HG03103 (cell line): ENCODE results near the gene ERC1.
"Not testable (repeated sequence)": the region's sequence is repeated elsewhere in the genome, so short reads cannot be mapped to it uniquely, and the experiment has no call there.

Experiments
- ATAC-seq: cut with Tn5 transposase; IDR thresholded peaks from one replicate; pipeline ENCODE4 v1.9.1; 2021; ENCODE audit warnings: low read depth; ENCODE audit not compliant: unreplicated experiment

The ERC1 gene

DNA sequence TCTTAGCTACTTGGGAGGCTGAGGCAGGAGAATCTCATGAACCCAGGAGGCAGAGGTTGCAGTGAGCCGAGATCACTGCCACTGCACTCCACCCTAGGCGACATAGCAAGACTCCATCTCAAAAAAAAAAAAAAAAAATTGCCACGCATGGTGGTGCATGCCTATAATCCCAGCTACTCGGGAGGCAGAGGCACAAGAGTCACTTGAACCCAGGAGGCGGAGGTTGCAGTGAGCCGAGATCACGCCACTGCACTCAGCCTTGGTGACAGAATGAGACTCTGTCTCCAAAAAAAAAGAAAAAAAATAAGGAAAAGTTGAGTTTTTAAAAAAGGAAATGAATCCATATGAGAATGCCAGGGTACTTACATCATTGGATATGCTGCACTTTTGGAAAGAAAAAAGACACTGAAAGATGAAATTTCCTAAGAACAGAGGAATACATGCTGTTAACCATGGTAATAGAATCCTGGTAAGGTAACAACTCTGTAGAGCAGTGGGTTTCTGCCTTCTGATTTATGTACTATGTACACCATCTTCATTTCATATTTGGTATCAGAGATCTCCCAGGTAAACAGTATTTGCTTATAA lies 222.7 kb downstream of the ERC1 start:
- no peak for ATAC-seq

DNA sequence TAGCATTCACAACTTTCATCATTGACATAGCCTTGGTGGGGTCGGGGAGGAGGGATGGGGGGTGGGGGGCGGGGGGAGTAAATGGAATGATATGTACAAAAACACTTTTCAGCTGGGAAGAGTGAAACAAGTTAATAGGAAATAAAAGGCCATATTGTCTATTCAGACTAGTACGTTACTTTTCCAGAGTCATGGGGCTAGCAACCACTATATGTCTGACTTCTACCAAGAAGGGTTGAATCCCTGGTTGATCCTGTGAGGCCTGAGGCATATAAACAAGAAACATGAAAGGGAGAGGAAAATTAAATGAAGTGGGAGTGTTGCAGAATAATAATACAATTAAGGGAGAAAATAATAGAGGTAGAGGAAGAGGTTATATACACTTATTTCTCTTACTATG lies 225.5 kb downstream of the ERC1 start:
- no peak for ATAC-seq

DNA sequence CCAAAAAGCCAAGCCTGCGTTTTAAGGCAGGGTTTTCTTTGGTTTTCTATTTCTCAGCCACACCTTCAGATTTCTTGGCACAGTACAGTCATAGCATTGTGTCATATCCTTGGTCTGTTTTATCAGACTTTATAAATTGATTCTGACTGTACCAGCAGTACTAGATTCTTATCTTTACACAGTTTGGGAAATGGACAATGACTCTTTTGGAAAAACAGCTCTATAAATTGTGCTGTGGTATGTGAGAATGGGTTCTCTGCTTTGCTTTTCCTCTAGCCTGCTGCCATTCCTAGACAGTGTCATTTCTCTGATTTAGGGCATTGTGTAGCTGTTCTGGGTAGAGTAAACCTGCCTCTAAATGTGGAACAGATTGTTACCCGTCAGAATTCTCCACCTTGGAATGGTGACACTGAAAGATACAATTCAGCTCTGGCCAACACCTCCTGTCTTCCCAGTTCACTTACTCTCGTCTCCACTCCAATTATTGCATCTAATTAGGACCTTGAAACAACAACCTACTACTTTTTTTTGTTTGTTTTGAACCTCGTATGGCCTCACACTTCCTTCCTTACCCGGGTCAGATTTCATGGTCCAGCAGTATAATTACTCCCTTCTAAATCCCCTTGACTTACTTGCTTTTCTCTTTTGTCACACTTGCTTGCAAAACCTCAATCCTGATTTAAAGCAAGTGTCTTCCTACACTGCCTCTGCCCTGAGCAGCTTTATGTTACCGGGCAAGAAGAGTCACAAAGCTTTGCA lies 226.3 kb downstream of the ERC1 start:
- ATAC-seq = no peak

DNA sequence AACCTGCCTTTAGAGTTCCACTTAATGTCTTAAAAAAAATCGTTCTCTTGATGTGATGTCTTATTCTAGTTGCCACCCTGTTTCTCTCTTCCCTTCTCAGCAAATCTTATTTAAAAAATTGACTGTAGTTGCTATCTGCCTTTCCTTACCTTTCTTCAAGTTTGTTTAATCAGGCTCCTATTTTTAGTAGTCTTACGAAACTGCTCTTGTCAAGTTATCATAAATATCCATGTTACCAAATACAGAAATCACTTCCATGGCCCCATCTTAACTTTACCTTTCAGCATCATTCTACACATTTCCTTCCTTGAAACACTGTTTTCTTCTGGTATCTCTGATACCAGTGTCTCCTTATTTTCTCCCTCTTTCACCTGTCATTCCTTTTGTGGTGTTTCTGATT lies 227.3 kb downstream of the ERC1 start:
- no peak for ATAC-seq

DNA sequence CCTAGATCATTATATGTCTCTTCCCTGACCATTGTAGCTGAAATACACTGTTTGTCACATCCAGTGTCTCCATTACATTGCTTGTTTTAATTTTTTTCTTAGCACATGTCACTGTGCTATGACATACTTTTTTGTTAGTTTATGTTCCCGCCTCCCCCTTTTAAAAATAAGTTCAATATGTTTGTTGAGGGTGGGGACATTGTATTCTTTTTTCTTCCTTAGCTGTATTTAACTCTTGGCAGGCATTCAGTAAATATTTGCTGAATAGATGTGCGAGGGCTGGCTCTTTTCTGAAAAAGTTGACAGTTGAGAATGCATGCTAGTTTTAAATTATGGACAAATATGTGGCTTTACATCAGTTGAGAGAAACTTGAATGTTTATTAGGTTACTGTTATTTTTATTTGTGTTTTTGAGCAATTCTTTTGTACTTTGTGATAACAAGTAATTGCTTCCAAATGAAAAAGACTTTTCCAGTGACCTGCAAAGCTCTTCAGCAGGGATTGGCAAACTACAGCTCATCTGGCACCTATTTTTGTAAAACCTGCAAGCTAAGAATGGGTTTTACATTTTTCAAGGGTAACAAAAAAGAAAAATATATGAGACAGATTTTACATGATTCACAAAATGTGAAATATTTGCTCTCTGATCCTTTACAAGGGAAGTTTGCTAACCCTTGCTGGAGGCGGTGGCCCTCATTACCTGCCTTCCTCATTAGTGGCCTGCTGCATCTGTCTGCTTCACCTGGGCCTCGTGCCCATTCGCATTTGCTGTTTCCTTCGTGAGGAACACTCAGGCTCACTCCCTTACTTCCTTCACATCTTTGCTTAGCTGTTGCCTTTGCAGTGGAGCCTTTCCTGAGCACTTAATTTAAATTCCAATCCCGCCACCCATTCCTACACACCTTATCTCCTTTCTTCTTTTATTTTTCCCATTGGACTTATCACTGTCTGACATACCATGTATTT lies 229.4 kb downstream of the ERC1 start:
- ATAC-seq = no peak

DNA sequence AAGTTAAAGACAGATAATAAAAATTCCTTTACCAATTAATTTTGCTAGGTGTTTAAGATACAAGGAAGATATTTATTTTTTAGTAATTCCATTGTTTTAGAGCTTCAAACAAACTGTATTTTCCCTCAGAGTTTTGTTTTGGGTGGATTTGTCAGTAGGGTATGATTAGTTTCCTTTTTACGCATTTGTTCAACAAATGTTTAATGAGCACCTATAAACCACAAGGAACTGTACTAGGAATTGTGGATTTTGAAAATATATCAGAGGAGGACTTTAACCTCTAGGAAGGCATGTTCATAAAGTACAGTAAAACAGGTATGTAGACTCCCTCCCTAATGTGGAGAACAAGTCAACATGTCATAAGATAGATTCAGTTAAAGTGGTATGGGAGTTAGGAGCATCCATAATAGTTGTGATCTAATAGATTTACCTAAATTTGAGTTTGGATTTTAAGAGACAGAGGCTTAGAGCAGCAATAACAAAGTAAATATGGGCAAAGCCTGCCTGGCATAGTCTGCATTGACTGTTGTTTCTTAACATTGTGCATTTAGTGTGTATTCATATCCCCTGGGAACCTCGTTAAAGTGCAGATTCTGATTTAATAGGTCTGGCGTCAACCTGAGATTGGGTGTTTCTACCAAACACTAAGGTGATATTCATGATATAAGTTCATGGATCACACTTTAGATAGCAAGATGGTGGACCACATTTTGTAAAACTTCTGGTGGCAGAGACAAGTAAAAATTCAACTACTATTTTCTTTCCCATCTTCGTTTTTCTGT lies 232.0 kb downstream of the ERC1 start:
- no peak for ATAC-seq

DNA sequence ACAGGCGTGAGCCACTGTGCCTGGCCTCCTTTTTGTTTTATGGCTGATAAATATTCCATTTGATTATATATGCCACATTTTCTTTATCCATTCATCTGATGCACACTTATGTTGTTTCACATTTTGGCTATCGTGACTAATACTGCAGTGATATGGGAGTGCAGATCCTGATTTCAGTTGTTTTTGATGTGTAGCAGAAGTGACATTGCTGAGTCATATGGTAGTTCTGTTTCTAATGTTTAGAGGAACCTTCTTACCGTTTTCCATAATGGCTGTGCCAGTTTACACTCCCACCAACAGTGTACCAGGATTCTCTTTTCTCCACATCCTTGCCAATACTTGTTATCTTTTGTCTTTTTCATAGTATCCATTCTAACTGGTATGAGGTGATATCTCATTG lies 235.9 kb downstream of the ERC1 start:
- ATAC-seq = no peak

DNA sequence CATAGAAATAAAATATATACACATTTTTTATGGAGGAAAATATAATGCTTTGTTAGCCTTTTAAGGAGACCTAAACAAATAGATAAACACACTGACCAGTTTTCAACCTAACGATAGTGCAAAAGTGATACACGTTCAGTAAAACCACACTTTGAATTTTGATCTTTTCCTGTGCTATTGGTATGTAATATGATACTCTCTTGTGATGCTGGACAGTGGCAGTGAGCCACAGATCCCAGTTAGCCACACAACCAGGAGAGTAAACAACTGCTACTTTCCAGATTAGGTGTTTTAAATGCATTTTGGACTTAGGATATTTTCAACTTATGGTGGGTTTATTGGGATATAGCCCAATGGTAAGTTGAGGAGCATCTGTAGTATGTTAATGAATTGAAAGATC lies 243.1 kb downstream of the ERC1 start:
- no peak for ATAC-seq

DNA sequence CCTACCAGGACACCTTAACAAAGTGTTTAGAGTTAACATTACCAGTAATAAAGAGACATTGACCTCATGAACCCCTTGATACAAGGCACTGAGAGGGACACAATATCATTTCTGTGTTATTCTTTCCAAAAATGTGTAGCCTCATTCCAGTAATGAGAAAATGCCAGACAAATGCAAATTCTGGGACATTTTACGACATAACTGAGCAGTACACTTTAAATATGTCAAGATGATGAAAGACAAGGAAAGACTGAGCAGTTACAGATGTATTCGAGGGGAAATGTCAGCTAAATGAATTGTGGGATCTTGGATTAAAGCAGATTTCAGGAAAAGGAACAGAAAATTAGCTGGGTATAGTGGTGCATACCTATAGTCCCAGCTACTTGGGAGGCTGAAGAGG lies 255.6 kb downstream of the ERC1 start:
- no peak for ATAC-seq

DNA sequence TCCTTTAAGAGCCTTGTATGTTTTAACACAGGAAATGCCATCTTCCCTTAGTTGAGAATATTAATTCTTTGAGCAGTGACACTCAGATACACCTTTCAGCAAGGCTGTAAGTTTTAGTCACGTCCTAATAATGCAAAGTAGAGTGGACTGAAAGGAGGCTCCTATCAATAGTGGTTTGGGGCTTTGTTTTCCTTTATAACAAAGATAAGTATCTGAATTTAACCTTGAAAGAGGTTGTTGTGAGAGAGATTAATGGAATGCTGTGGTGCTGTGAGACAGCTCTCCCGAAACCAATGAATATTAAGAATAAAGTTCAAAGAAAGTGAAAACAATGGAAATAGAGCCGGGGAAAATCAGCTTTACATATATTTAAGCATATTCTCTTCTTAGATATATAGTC lies 259.6 kb downstream of the ERC1 start:
- no peak for ATAC-seq

DNA sequence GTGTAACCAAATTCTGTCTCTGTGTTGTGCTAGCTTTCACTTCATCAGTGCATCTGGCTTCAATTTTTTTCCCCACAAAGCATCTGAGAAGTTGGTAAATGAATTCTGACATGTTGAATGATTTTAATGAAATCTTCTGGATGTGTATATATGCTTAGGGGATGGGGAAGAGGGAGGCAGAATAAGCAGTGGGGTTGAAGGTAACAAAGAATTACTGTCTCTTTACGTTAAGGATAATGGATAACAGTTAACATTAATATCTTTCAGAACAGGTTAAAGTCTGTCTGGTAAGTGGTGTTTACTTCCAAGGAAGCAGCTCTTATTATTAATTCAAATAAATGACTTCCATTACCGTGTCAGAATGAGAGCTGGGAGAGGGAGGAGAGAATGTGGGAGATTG lies 261.7 kb downstream of the ERC1 start:
- ATAC-seq = no peak

DNA sequence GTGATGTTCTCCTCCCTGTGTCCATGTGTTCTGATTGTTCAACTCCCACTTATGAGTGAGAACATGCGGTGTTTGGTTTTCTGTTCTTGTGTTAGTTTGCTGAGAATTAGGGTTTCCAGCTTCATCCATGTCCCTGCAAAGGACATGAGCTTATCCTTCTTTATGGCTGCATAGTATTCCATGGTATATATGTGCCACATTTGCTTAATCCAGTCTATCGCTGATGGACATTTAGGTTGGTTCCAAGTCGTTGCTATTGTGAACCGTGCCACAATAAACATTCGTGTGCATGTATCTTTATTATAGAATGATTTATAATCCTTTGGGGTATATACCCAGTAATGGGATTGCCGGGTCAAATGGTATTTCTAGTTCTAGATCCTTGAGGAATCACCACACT lies 264.1 kb downstream of the ERC1 start:
- ATAC-seq = not testable (repeated sequence)

DNA sequence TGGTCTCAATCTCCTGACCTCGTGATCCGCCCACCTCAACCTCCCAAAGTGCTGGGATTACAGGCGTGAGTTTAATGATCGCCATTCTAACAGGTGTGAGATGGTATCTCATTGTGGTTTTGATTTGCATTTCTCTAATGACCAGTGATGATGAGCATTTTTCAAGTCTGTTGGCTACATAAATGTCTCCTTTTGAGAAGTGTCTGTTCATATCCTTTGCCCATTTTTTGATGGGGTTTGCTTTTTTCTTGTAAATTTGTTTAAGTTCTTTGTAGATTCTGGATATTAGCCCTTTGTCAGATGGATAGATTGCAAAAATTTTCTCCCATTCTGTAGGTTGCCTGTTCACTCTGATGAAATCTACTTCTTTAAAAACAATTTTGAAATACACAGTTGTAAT lies 264.8 kb downstream of the ERC1 start:
- not testable (repeated sequence) for ATAC-seq

DNA sequence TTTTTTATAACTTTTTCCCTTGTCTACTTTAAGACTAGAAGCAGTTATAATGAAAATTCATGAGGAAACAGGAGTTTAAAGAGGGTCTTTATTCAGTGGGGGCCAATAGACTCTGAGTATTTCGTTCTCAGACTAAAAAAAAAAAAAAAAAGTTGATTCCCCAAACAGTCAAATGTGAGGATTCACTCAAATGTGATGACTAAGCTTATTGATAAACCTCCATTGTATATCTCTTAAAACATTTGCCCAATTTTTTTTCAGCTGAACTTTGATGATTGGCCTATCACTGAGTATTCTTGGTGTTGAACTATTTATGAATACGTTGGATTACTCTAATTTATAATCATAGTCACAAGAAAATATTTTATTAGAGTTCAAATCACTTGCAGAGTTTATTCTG lies 265.3 kb downstream of the ERC1 start:
- ATAC-seq = no peak

DNA sequence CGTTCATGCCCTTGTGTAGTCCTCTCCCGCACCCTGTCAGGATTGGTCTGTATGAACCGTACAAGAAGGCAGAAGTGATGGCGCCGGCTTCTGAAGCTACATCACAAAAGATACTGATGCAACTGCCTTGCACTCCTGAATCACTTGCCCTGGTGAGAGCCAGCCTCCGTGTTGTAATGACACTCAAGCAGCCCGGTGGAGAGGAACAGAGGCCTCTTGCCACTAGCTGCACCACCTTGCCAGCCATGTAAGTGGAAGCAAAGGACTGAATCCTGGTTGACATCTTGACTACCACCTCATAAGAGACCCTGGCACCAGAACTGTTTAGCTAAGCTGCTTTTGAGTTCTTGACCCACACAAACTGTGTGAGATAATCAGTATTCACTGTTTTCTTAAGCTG lies 266.0 kb downstream of the ERC1 start:
- ATAC-seq = no peak

DNA sequence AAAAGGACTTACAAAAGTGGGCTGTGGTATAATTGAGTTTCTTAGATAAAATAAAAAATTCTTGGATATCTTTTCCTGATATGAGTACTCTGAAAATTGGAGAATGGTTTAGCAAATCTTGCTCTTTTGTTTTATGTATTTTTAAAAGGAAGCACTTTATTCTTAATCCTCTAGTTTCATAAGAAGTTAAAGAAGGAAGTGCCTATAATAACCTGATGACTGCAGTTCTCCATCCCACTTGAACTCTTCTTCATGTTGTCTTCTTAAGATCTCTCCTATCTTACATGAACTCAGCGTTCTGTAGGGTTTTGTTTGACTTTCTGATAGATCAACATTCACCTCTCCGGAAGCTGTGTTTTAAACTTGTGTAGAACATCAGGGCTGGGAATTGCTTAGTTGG lies 271.0 kb downstream of the ERC1 start:
- ATAC-seq = no peak

DNA sequence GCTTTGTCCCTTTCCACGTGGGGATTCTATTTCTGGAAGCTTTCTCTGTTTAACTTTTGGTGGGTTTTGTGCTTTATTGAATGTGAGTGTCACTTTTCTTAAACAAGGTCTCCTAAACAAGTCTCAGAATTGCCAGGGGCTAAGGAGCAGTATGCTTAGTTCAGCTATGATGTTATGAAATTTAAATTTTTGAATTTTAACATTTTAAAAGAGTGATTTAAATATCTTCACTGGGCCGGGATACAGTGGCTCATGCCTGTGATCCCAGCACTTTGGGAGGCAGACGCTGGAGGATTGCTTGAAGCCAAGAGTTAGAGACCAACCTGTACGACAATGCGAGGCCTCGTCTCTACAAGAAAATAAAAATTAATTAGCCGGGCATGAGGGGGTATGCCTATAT lies 276.2 kb downstream of the ERC1 start:
- ATAC-seq = no peak

DNA sequence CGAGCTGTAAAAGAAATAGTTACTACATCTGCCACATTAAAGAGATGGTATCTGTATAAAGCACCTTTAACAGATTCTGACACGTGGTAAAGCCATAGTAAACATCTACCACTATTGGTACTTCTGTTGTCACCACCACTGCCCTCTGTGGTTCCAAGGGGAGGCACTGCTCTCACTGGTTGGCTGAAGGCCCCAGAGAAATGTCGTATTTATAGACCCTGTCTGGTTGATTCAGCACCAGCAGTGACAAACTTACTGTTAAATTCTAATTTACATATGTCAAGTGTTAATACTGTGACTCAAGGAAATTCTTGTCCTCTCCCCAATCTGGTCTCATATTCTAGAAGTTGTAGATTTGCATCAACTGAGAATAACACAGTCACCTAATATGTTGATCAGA lies 281.1 kb downstream of the ERC1 start:
- ATAC-seq = no peak

DNA sequence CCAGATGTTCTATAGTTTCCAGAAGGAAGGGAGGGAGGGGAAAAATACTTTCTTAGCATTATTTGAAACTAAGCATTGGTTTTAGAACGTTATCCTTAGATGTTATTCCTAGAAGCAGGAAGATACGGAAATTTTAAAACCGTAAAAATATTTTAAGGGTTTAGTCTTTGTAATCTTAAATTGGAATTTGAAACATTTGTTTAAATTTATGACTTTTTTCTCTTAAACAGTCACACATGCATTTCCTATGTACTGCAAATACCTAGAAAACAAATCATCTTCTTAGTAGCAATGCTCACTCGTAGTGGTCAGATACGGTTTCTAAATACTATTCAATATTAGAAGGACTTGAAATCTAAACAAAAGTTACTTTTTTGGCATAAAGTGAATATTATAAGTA lies 282.0 kb downstream of the ERC1 start:
- ATAC-seq = no peak

DNA sequence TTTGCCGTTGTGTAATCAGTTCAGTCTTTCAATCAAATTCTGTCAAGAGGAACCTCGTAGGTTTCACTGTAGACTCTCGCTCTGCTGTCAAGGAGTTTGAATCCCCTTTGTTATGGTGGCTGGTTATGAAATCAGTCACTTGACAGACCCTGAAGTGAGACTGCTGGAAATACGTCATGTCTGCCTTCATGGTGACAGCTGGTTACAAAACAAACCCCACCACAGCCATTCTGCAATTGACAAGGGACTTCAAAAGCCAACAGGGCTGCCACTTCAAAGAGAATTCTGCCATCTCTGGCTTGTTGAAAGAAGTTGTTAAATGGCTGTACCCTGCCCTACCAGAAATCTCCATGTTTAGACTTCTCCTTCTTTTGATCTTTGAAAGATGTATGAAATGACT lies 286.9 kb downstream of the ERC1 start:
- ATAC-seq = no peak

DNA sequence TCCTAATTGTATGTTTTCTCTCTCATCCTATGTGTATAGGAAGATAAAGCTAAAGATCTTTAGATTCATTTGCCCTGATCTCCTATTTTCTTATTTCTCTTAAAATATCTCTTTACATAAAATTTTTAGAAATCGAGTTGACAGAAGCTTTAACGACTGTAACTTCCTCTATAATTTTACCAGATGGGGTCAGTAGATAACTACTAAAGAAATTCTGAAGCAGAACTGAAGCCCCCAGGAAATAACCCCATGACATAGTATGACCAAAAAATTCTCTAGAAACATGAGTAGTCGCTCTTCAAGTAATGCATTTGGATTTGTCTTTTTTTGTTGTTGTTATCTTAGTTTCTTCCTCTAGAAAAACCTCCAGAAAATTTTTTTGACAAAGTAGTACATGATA lies 288.0 kb downstream of the ERC1 start:
- ATAC-seq = no peak
